ENCODE results near the gene ELF3.
A peak's percentile ranks its signal among the peaks of the same experiment; 100 is the strongest.

ELF3 gene

GRCh38 chr1:201990427-201990826, 20.0 kb upstream of the ELF3 start:
- TF ChIP-seq GATA2 (IDR thresholded peaks at IDR 0.05; ENCODE audit: low read depth, low read length), result peak; percentile 63; the same call in 1 of the 2 replicates
- TF ChIP-seq GATA3 (IDR thresholded peaks at IDR 0.05; ENCODE audit: low read depth, low read length), result no peak

GRCh38 chr1:201999625-202000238, 10.7 kb upstream of the ELF3 start:
- TF ChIP-seq GATA3 (IDR thresholded peaks at IDR 0.05; ENCODE audit: low read depth, low read length) (no peak), GATA2 (IDR thresholded peaks at IDR 0.05; ENCODE audit: low read depth, low read length) (no peak)

- TF ChIP-seq GATA2 (IDR thresholded peaks at IDR 0.05; ENCODE audit: low read depth, low read length), result no peak
- no peak for TF ChIP-seq GATA3 (IDR thresholded peaks at IDR 0.05; ENCODE audit: low read depth, low read length)
These were observed 7.9 kb upstream of the ELF3 start for GRCh38 chr1:202002507-202002906.

- no peak for TF ChIP-seq GATA3 (IDR thresholded peaks at IDR 0.05; ENCODE audit: low read depth, low read length)
- no peak for TF ChIP-seq GATA2 (IDR thresholded peaks at IDR 0.05; ENCODE audit: low read depth, low read length)
These were observed 5.7 kb upstream of the ELF3 start for GRCh38 chr1:202004711-202005110.

GRCh38 chr1:202005958-202006357, 4.4 kb upstream of the ELF3 start:
- TF ChIP-seq GATA2 (IDR thresholded peaks at IDR 0.05; ENCODE audit: low read depth, low read length), result no peak
- TF ChIP-seq GATA3 (IDR thresholded peaks at IDR 0.05; ENCODE audit: low read depth, low read length), result no peak

- no peak for TF ChIP-seq GATA3 (IDR thresholded peaks at IDR 0.05; ENCODE audit: low read depth, low read length)
- no peak for TF ChIP-seq GATA2 (IDR thresholded peaks at IDR 0.05; ENCODE audit: low read depth, low read length)
These were observed 3.1 kb upstream of the ELF3 start for GRCh38 chr1:202007304-202007703.

- TF ChIP-seq GATA2 (IDR thresholded peaks at IDR 0.05; ENCODE audit: low read depth, low read length) (no peak), GATA3 (IDR thresholded peaks at IDR 0.05; ENCODE audit: low read depth, low read length) (no peak)
These were observed 2.4 kb upstream of the ELF3 start for GRCh38 chr1:202007805-202008489.

- TF ChIP-seq GATA3 (IDR thresholded peaks at IDR 0.05; ENCODE audit: low read depth, low read length) (no peak), GATA2 (IDR thresholded peaks at IDR 0.05; ENCODE audit: low read depth, low read length) (no peak)
These were observed 834 bp upstream of the ELF3 start for GRCh38 chr1:202009326-202010179.

- no peak for TF ChIP-seq GATA3 (IDR thresholded peaks at IDR 0.05; ENCODE audit: low read depth, low read length)
- no peak for TF ChIP-seq GATA2 (IDR thresholded peaks at IDR 0.05; ENCODE audit: low read depth, low read length)
These were observed 1.6 kb downstream of the ELF3 start for GRCh38 chr1:202011994-202012393.

- TF ChIP-seq GATA3 (IDR thresholded peaks at IDR 0.05; ENCODE audit: low read depth, low read length) (no peak), GATA2 (IDR thresholded peaks at IDR 0.05; ENCODE audit: low read depth, low read length) (no peak)
These were observed 2.4 kb downstream of the ELF3 start for GRCh38 chr1:202012544-202013478.

GRCh38 chr1:202013603-202014002, 3.2 kb downstream of the ELF3 start:
- no peak for TF ChIP-seq GATA3 (IDR thresholded peaks at IDR 0.05; ENCODE audit: low read depth, low read length)
- no peak for TF ChIP-seq GATA2 (IDR thresholded peaks at IDR 0.05; ENCODE audit: low read depth, low read length)

GRCh38 chr1:202014060-202014459, 3.7 kb downstream of the ELF3 start:
- no peak for TF ChIP-seq GATA2 (IDR thresholded peaks at IDR 0.05; ENCODE audit: low read depth, low read length)
- TF ChIP-seq GATA3 (IDR thresholded peaks at IDR 0.05; ENCODE audit: low read depth, low read length), result no peak

GRCh38 chr1:202014915-202015661, 4.7 kb downstream of the ELF3 start:
- TF ChIP-seq GATA3 (IDR thresholded peaks at IDR 0.05; ENCODE audit: low read depth, low read length) (no peak), GATA2 (IDR thresholded peaks at IDR 0.05; ENCODE audit: low read depth, low read length) (no peak)

All from SH-SY5Y (cell line).